Muscle of arm (tissue), 12 donors: ENCODE results near the gene TLNRD1. TPM values are rescaled to one million over a fixed set of nuclear protein-coding genes. Genes with fewer than 3 reads are reported as not detected.

Experiments used
- DNase-seq: peaks from one replicate; pipeline ENCODE4 v3.0.0-alpha.2; 2013
- polyA plus RNA-seq, 12 donors: library from polyadenylated mRNA; unstranded; fragments of 120-200 nt; gene quantifications; one replicate each; pipeline ENCODE4 v1.2.1, GENCODE V29; 2013; ENCODE audit not compliant: insufficient read length in 12 of 12

The TLNRD1 gene
- polyA plus RNA-seq, 12 donors, result 8.3 to 21.6 (median 11.9) TPM; not detected in 1

DNA sequence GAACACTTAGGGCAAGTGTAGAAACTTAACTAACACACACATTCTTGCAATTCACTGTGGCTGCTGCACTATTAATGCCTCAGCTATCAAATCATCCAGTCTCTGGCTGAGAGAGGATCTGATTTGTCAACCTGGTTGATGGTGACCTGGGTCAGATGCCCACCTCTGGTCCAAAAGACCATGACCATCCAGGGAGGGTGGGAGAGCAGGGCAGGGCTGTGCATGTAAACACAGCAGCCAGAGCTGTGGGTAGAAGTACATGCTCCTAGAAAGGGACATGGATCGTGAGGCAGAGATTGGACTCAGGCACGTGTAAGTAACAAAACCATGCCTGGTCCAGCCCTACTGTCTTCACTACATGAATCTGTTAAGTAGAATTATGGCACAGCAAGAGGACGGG is 28.4 kb upstream of the TLNRD1 start:
- DNase-seq, result no peak

DNA sequence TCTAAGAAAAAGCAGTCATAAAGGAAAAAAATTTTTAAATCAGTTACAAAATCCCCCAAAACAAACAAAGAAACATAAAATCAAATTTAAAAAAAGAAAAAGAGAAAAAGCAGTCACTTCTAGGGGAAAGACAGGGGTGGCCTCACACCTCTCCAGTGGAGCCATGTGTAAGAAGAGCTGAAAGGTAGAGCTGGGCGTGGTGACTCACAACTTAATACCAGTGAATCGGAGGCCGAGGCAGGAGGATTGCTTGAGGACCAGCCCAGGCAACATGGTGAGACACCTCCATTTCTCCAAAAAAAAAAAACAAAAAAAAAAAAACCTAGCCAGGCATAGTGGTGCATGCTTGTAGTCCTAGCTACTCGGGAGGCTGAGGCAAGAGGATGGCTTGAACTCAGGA is 25.8 kb upstream of the TLNRD1 start:
- DNase-seq, result no peak

- no peak for DNase-seq
Measured at GRCh38 chr15:80976851-80977250, 23.9 kb upstream of the TLNRD1 start.

DNA sequence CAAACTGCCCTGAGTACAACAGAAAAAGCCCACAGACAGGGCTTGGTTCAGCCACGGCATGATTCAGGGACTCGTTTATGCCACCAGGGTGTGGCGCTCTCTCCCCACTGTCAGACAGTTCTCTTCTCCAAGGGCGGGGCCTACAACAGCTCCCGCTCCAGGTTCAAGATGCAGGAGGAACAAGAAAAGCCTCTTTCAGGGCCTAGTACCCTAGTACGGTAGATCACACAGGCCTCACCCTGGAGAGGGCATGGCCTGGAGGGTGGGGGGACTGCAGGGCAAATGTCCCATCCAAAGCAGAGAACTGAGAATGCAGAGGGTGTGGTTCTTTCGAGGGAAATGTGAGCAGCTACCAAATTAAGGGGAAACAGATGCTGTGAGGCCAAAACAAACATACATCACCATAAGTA is 23.1 kb upstream of the TLNRD1 start:
- DNase-seq, result no peak

DNA sequence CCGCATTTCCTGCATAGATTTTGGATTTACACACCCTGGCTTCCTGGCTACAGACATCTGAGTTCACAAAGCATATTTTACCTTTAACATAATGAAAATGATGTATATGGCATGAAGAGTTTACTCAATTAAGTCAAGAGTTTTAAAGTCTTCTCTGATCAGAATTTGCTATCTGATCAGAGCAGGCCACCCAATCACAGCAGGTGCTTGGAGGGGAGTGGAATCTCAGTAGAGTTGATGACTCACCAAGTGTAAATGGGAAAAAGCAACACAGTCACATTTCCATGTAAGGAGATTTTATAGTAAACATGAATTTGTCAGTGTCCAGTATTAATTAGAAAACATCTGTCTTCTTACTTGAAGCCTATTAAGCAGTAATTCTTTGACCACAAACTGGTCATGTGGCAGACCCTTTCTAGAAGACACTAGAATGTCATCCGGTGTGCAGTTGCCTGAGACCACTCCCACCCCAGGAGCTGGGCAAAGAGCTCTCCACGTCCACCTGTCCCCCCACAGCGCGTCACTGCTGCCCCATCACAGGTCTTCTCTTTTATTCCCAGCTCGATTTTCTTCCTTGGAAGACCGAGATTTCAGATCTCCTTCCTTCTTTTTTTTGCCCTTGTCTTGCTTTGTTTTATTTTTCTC is 21.9 kb upstream of the TLNRD1 start:
- DNase-seq, result no peak

GRCh38 chr15:80979538-80980200 is 21.1 kb upstream of the TLNRD1 start:
- no peak for DNase-seq

GRCh38 chr15:80982205-80982604 is 18.5 kb upstream of the TLNRD1 start:
- DNase-seq, result no peak

- no peak for DNase-seq
Measured at GRCh38 chr15:80982839-80983238, 17.9 kb upstream of the TLNRD1 start.

GRCh38 chr15:80984856-80985255 is 15.9 kb upstream of the TLNRD1 start:
- no peak for DNase-seq

DNA sequence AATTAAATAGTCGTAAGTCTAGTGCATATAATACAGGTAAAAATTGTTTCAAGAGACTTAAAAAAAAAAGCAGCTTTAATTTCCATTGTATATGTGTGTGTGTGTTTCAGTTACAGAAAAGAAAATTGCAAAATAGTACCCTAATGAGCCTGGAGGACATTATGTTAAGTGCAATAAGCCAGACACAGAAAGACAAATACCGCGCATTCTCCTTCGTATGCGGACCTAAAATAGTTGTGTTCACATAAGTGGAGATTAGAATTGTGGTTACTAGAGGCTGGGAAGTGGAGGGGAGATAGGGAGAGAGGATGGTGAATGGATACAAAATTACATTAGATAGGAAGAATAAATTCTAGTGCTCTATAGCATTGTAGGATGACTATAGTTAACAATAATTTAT is 14.7 kb upstream of the TLNRD1 start:
- DNase-seq, result no peak

- no peak for DNase-seq
Measured at GRCh38 chr15:80986487-80986886, 14.2 kb upstream of the TLNRD1 start.

- DNase-seq, result no peak
Measured at GRCh38 chr15:80988148-80988796, 12.5 kb upstream of the TLNRD1 start.

- no peak for DNase-seq
Measured at GRCh38 chr15:80989081-80989517, 11.6 kb upstream of the TLNRD1 start.

DNA sequence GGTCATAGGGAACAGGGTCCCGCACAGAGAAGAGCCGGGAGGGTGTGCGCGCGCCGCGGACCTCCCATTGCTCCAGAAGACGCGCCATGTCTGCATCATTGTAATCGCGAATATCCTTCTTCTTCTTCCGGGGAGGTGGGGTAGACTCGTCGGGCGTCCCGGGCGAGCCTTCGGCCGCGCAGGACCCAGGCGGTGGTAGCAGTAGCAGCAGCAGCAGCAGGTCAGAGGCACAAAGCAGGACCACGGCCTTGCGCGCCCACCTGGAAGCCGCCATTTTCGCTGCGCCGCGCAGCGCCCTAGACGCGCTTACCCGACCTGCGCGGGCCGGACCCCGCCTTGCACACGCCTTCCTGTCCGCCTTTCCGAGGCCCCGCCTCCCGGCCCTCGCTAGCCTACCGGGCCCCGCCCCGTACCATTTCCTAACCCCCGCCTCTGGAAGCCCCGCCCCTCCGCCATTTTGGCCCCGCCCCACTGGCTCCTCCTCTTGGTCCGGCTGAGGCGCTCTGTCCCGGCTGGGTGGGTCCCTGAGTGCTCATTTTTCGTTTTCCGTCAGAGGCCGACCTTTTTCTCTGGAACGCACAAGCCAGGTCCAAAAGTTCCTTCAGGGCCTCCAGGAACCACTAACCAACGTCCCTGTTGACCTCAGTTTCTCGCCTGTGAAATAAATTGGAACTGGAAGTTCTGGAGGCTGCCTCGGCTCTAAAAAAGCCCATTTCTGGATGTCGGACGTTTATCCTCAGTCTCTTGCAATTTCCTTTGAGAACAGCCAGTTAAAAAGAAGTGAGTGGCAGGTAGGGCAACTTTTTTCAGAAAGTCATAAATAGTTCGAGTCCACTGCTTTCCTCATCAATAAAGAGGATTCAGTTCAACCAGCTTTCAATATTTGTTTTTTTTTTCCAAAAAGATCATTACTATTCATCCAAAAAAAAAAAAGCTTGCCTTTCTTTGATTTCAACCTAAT is 10.9 kb upstream of the TLNRD1 start, which contains the start of gene MESD:
TSS of gene MESD (minus strand) at position 302 of the 961 bp plus-strand sequence. CDS start at position 274, 28 bp downstream.
- peak; percentile 97 for DNase-seq

- no peak for DNase-seq
Measured at GRCh38 chr15:80990955-80991354, 9.8 kb upstream of the TLNRD1 start.

DNA sequence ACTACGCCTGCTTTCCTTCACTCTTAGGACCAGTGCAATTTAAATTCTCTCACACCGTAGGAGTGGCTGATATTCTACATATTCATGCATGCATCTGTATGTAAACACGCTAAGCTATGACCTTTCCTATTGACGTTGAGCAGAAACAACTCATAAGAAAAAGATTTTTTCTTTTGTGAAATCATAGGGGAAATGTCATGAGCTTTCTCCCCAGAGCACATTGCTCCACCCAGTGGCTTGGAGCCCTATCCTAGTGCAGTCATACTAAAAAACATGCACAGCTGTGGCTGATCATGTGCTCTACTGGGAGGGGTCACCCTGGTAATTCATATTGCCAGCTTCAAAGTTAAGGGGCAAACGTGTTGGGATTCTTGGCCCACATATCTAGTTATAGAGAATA is 9.3 kb upstream of the TLNRD1 start:
- DNase-seq, result no peak

DNA sequence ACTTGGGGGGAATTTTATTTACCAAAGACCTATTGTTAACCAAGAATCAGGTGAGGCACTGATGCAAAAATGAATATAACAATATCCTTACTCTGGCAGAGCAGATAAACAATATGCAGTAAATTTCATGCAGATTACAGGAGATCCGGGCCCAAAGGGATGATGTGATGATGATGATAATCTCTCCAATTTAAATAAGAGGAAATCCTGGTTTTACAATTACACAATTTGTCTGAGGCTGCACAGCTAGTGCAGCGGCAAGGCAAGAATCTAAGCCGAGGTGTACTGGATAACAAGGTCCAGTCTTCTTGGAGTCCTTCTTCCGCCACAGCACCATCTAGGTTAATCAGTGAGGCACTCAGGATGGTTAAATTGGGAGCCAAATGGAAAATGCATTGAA is 8.7 kb upstream of the TLNRD1 start:
- DNase-seq, result no peak

DNA sequence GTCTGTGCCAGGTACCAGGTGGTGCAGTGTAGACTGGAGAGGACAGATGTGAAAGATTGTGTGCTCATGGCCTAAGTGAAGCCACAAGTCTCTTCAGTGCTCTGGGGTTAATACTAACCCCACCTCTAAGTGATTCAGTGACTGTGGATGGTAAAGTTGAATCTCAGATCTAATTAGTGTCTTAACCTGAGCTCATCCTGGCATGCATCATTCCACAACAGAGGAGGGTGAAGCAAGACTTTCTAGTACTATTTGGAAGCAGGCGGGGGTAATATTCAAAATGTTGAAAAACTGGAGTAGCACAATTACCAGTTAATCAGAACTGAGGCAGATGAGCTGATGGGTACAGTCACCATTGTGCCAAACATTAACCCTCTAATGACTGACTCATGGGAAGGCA is 8.3 kb upstream of the TLNRD1 start:
- no peak for DNase-seq

DNA sequence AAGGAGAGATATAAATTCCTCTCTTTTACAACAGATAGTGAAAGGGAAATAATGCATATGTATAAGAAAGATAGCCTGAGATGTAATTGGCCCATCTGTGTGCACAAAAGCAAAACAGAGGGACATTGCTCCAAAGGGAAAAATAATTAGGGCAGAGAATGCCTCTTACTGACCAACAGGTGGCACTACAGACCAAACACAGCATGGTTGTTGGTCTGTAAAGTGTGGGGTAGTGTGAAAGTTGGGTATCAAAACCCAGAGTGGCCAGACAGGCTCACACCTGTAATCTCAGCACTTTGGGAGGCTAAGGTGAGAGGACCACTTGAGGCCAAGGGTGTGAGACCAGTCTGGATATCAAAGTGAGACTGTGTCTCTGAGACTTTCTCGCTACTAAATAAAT is 4.5 kb upstream of the TLNRD1 start:
- DNase-seq, result no peak

DNA sequence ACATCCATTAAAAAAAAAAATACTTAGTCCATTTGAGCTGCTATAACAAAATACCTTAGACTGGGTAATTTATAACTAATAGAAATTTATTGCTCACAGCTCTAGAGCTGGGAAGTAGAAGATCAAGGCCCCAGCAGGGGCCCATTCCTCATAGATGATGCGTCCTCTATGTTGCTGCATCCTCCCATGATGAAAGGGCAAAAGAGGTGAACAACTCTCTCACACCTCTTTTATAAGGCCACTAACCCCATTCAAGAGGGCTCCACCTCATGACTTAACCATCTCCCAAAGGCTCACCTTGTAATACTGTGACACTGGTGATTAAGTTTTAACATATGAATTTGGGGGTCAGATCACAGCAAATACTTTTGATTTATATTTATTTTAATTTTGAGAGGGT is 3.0 kb upstream of the TLNRD1 start:
- DNase-seq, result no peak

- DNase-seq, result no peak
Measured at GRCh38 chr15:80998251-80998650, 2.5 kb upstream of the TLNRD1 start.

GRCh38 chr15:80999623-81000036 is 1.1 kb upstream of the TLNRD1 start:
- DNase-seq, result no peak
